H9 (cell line): ENCODE results near the gene ENPP6. TPM values are rescaled to one million over a fixed set of nuclear protein-coding genes. Genes with fewer than 3 reads are reported as not detected.

ENCODE experiments used
- DNase-seq: peaks from one replicate; pipeline ENCODE4 v3.0.0-alpha.2; 2017
- H2AFZ ChIP-seq: one replicate; pipeline ENCODE4 v1.6.1; 2013; ENCODE audit warnings: mild to moderate bottlenecking, low read length, control low read depth, moderate library complexity
- H2AK5ac ChIP-seq: 2 replicates; pipeline ENCODE4 v1.6.1; 2013; ENCODE audit warnings: low read length, control low read depth, mixed read lengths; ENCODE audit not compliant: insufficient read length
- H2BK120ac ChIP-seq: one replicate; pipeline ENCODE4 v1.6.1; 2013; ENCODE audit warnings: low read depth, mild to moderate bottlenecking, low read length, control low read depth, inconsistent platforms; ENCODE audit not compliant: poor library complexity, severe bottlenecking
- H2BK12ac ChIP-seq: 2 replicates; pipeline ENCODE4 v1.6.1; 2013; ENCODE audit warnings: low read length, control low read depth, mixed read lengths, low read depth; ENCODE audit not compliant: insufficient read length
- H2BK15ac ChIP-seq: 2 replicates; pipeline ENCODE4 v1.6.1; 2013; ENCODE audit warnings: low read depth, low read length, control low read depth
- H2BK20ac ChIP-seq: one replicate; pipeline ENCODE4 v1.6.1; 2013; ENCODE audit warnings: low read depth, mild to moderate bottlenecking, low read length, control low read depth, inconsistent platforms; ENCODE audit not compliant: poor library complexity, severe bottlenecking
- H2BK5ac ChIP-seq: 2 replicates; pipeline ENCODE4 v1.6.1; 2013; ENCODE audit warnings: low read length, control low read depth, mixed read lengths; ENCODE audit not compliant: insufficient read length
- H3K14ac ChIP-seq: 2 replicates; pipeline ENCODE4 v1.6.1; 2013; ENCODE audit warnings: low read length, control low read depth; ENCODE audit not compliant: insufficient read depth
- H3K18ac ChIP-seq: 2 replicates; pipeline ENCODE4 v1.6.1; 2013; ENCODE audit warnings: low read depth, mild to moderate bottlenecking, mixed read lengths, low read length, control low read depth; ENCODE audit not compliant: insufficient read length
- H3K23ac ChIP-seq: 2 replicates; pipeline ENCODE4 v1.6.1; 2013; ENCODE audit warnings: low read length, control low read depth, mixed read lengths, low read depth; ENCODE audit not compliant: insufficient read length
- H3K23me2 ChIP-seq: 2 replicates; pipeline ENCODE4 v1.6.1; 2013; ENCODE audit warnings: low read depth, mild to moderate bottlenecking, mixed read lengths, low read length, control low read depth; ENCODE audit not compliant: insufficient read length, poor library complexity, severe bottlenecking
- H3K27ac ChIP-seq: 2 replicates; pipeline ENCODE4 v1.5.1; 2013; ENCODE audit warnings: low read length, control low read depth, mixed read lengths, low read depth; ENCODE audit not compliant: insufficient read length
- H3K27me3 ChIP-seq: 2 replicates; pipeline ENCODE4 v1.6.1; 2013; ENCODE audit warnings: low read length, control low read depth, inconsistent platforms; ENCODE audit not compliant: insufficient read depth
- H3K4ac ChIP-seq: 2 replicates; pipeline ENCODE4 v1.6.1; 2013; ENCODE audit warnings: low read depth, mild to moderate bottlenecking, control low read depth, inconsistent platforms, low read length, moderate library complexity
- H3K4me1 ChIP-seq: 2 replicates; pipeline ENCODE4 v1.6.1; 2013; ENCODE audit warnings: low read length, control low read depth, inconsistent platforms; ENCODE audit not compliant: insufficient read depth
- H3K4me2 ChIP-seq: 2 replicates; pipeline ENCODE4 v1.6.1; 2013; ENCODE audit warnings: low read length, control low read depth, mixed read lengths; ENCODE audit not compliant: insufficient read length, insufficient read depth
- H3K56ac ChIP-seq: 2 replicates; pipeline ENCODE4 v1.6.1; 2013; ENCODE audit warnings: low read depth, mild to moderate bottlenecking, mixed read lengths, low read length, control low read depth; ENCODE audit not compliant: insufficient read length
- H3K79me1 ChIP-seq: 2 replicates; pipeline ENCODE4 v1.6.1; 2013; ENCODE audit warnings: low read depth, mild to moderate bottlenecking, moderate library complexity, low read length, control low read depth, inconsistent platforms; ENCODE audit not compliant: insufficient read depth, poor library complexity, severe bottlenecking
- H3K79me2 ChIP-seq: 2 replicates; pipeline ENCODE4 v1.6.1; 2013; ENCODE audit warnings: low read length, control low read depth, inconsistent platforms; ENCODE audit not compliant: insufficient read depth
- H3K9ac ChIP-seq: 2 replicates; pipeline ENCODE4 v1.6.1; 2013; ENCODE audit warnings: low read length, control low read depth, mixed read lengths; ENCODE audit not compliant: insufficient read length; ENCODE audit errors: extremely low read depth
- H3K9me3 ChIP-seq: one replicate; pipeline ENCODE4 v1.6.1; 2013; ENCODE audit warnings: low read depth, low read length, inconsistent platforms; ENCODE audit not compliant: control insufficient read depth
- H3T11ph ChIP-seq: one replicate; pipeline ENCODE4 v1.6.1; 2013; ENCODE audit warnings: mild to moderate bottlenecking, low read length, control low read depth, inconsistent platforms
- H4K20me1 ChIP-seq: one replicate; pipeline ENCODE4 v1.6.1; 2013; ENCODE audit not compliant: control insufficient read depth, insufficient read length, insufficient read depth
- H4K5ac ChIP-seq: 2 replicates; pipeline ENCODE4 v1.6.1; 2013; ENCODE audit warnings: low read depth, mild to moderate bottlenecking, mixed read lengths, low read length, control low read depth; ENCODE audit not compliant: insufficient read length
- H4K8ac ChIP-seq: replicated peaks from 2 replicates; pipeline ENCODE4 v1.6.1; 2013; ENCODE audit warnings: low read length, control low read depth, mixed read lengths, low read depth; ENCODE audit not compliant: insufficient read length
- H4K91ac ChIP-seq: 2 replicates; pipeline ENCODE4 v1.6.1; 2013; ENCODE audit warnings: low read depth, mild to moderate bottlenecking, moderate library complexity, mixed read lengths, low read length, control low read depth; ENCODE audit not compliant: insufficient read length
- H3K27ac Mint-ChIP-seq, 3 experiments: 2 replicates in 2 of 3; 3 replicates in 1 of 3; pipeline ENCODE4 v1.8.0; 2020 to 2021; ENCODE audit warnings: mixed read lengths in 3 of 3, mild to moderate bottlenecking in 1 of 3, moderate library complexity in 1 of 3
- H3K27me3 Mint-ChIP-seq: 2 replicates; pipeline ENCODE4 v1.8.0; 2021; ENCODE audit warnings: low read depth, mild to moderate bottlenecking, moderate library complexity, mixed read lengths
- H3K36me3 Mint-ChIP-seq, 3 experiments: 2 replicates in 2 of 3; 3 replicates in 1 of 3; pipeline ENCODE4 v1.8.0; 2020 to 2021; ENCODE audit warnings: low read depth in 3 of 3, mixed read lengths in 3 of 3; ENCODE audit not compliant: insufficient read depth in 1 of 3
- H3K4me1 Mint-ChIP-seq, 2 experiments: 2 replicates each; pipeline ENCODE4 v1.8.0; 2020; ENCODE audit warnings: mixed read lengths in 2 of 2
- H3K4me3 Mint-ChIP-seq, 2 experiments: 2 replicates in 1 of 2; 3 replicates in 1 of 2; pipeline ENCODE4 v1.8.0; 2020 to 2021; ENCODE audit warnings: mild to moderate bottlenecking in 2 of 2, mixed read lengths in 2 of 2, moderate library complexity in 1 of 2
- H3K9me3 Mint-ChIP-seq, 2 experiments: 2 replicates in 1 of 2; 3 replicates in 1 of 2; pipeline ENCODE4 v1.8.0; 2020; ENCODE audit warnings: mild to moderate bottlenecking in 2 of 2, mixed read lengths in 2 of 2, moderate library complexity in 1 of 2
- CTCF ChIP-seq: fragments of 200-600 bp; sonication (generic); conservative IDR thresholded peaks from 3 replicates; pipeline ENCODE4 v1.8.0; 2021; ENCODE audit warnings: antibody characterized with exemption, mild to moderate bottlenecking
- WGBS: extraction: QIAGEN DNeasy Blood & Tissue Kit; methylation state at CpG from one replicate; pipeline ENCODE4 v1.1.7; 2013; ENCODE audit warnings: missing lambda C conversion rate, low lambda C conversion rate, mixed read lengths; ENCODE audit not compliant: insufficient read length; ENCODE audit errors: extremely low coverage; 5-methylcytosine and 5-hydroxymethylcytosine counted together
- total RNA-seq: library from RNA; stranded (reverse); gene quantifications from 2 replicates; pipeline ENCODE4 v1.2.1, GENCODE V29; 2021

Gene ENPP6
- total RNA-seq, 1 experiment from 2014 or later = not detected

GRCh38 chr4:184216515-184216914, 1.2 kb downstream of the ENPP6 start:
- no peak for TF ChIP-seq CTCF
- Histone ChIP-seq H3K9ac (no peak overlapping the region), H3K23me2 (no peaks in the 10 kb centered on the region), H3K4ac (no peak overlapping the region), H2BK15ac (no peak overlapping the region), H3K56ac (no peak overlapping the region), H2BK12ac (no peak overlapping the region), H3K4me2 (no peak overlapping the region), H3K9me3 (no peaks in the 10 kb centered on the region), H2AFZ (no peak overlapping the region), H3K79me2 (no peaks in the 10 kb centered on the region), H4K8ac (no peak overlapping the region), H2BK5ac (no peak overlapping the region), H3K4me1 (no peaks in the 10 kb centered on the region), H3K18ac (no peak overlapping the region), H4K5ac (no peak overlapping the region), H3K23ac (no peak overlapping the region), H4K20me1 (no peaks in the 10 kb centered on the region), H2BK20ac (no peak overlapping the region), H3T11ph (no peak overlapping the region), H3K27me3 (no peaks in the 10 kb centered on the region), H3K79me1 (no peaks in the 10 kb centered on the region), H2BK120ac (no peak overlapping the region), H4K91ac (no peak overlapping the region), H3K14ac (no peak overlapping the region), H2AK5ac (no peak overlapping the region), H3K27ac (no peak overlapping the region)
- Mint-ChIP-seq H3K36me3 (no peaks in the 10 kb centered on the region; a peak in 1 of 7 replicates), H3K27ac (0 out of 7 replicates have a peak overlapping the region, but pooled peaks of 1 of the 3 experiments have one; percentile 63), H3K4me1 (peaks cover 3 to 8% of the 10 kb centered on the region in 2 experiments; a peak in 3 of 4 replicates), H3K27me3 (peaks cover 2% of the 10 kb centered on the region), H3K4me3 (no peak overlapping the region), H3K9me3 (peaks cover 3 to 7% of the 10 kb centered on the region in 2 experiments; a peak in 2 of 5 replicates)
- no CpG with 5 or more reads among the region's 8 CpGs for WGBS
- no peak for DNase-seq
